Measurements from ENCODE around the gene INTS4.
"Not testable (repeated sequence)": the region's sequence is repeated elsewhere in the genome, so short reads cannot be mapped to it uniquely, and the experiment has no call there.

INTS4 gene

DNA sequence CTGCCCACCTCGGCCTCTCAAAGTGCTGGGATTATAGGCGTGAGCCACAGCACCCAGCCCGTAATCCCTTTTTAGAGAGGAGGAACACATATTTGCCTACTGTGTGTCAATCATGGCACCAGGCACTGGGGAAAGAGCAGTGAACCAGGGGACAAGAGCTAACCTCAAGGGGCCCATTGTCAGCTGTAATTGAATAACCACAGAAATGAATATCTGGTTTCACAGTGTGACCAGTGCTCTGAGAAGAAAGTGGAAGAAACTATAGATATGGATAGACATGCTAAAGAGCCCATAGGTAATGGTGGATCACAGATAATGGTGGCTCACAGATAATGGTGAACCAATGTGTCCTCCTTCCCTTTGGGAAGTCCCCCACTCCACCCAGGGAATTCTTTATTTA lies 37.2 kb upstream of the INTS4 start:
- TF ChIP-seq ZFX (IDR thresholded peaks at IDR 0.05; ENCODE audit: borderline replicate concordance): no peak
- TF ChIP-seq, protein P1, sequence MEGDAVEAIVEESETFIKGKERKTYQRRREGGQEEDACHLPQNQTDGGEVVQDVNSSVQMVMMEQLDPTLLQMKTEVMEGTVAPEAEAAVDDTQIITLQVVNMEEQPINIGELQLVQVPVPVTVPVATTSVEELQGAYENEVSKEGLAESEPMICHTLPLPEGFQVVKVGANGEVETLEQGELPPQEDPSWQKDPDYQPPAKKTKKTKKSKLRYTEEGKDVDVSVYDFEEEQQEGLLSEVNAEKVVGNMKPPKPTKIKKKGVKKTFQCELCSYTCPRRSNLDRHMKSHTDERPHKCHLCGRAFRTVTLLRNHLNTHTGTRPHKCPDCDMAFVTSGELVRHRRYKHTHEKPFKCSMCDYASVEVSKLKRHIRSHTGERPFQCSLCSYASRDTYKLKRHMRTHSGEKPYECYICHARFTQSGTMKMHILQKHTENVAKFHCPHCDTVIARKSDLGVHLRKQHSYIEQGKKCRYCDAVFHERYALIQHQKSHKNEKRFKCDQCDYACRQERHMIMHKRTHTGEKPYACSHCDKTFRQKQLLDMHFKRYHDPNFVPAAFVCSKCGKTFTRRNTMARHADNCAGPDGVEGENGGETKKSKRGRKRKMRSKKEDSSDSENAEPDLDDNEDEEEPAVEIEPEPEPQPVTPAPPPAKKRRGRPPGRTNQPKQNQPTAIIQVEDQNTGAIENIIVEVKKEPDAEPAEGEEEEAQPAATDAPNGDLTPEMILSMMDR (IDR thresholded peaks at IDR 0.05): no peak
- H3K27ac ChIP-seq: no peak overlapping the region

GRCh38 chr11:78030429-78031325 lies 36.2 kb upstream of the INTS4 start:
- TF ChIP-seq, protein P1 (IDR thresholded peaks at IDR 0.05): no peak
- no peak for TF ChIP-seq ZFX (IDR thresholded peaks at IDR 0.05; ENCODE audit: borderline replicate concordance)
- H3K27ac ChIP-seq: no peak overlapping the region

DNA sequence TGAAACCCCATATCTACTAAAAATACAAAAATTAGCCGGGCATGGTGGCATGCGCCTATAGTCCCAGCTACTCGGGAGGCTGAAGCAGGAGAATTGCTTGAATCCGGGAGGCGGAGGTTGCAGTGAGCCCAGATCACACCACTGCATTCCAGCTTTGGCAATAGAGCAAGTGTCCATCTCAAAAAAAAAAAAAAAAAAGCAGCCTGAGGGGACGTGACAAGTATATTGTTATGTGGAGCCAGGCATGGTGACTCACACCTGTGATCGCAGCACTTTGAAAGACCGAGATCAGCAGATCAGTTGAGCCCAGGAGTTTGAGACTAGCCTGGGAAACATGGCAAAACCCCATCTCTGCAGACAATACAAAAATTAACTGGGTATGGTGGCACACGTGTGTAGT lies 34.0 kb upstream of the INTS4 start:
- not testable (repeated sequence) for H3K27ac ChIP-seq

GRCh38 chr11:78027759-78028158 lies 33.3 kb upstream of the INTS4 start:
- no peak overlapping the region for H3K27ac ChIP-seq
- TF ChIP-seq, protein P1 (IDR thresholded peaks at IDR 0.05): no peak
- no peak for TF ChIP-seq ZFX (IDR thresholded peaks at IDR 0.05; ENCODE audit: borderline replicate concordance)

GRCh38 chr11:78025378-78025777 lies 30.9 kb upstream of the INTS4 start:
- H3K27ac ChIP-seq: no peak overlapping the region
- TF ChIP-seq, protein P1 (IDR thresholded peaks at IDR 0.05): no peak
- TF ChIP-seq ZFX (IDR thresholded peaks at IDR 0.05; ENCODE audit: borderline replicate concordance): no peak

- H3K27ac ChIP-seq: no peak overlapping the region
- TF ChIP-seq, protein P1 (IDR thresholded peaks at IDR 0.05): no peak
- no peak for TF ChIP-seq ZFX (IDR thresholded peaks at IDR 0.05; ENCODE audit: borderline replicate concordance)
These were observed 29.0 kb upstream of the INTS4 start for GRCh38 chr11:78023426-78023825.

- TF ChIP-seq ZFX (IDR thresholded peaks at IDR 0.05; ENCODE audit: borderline replicate concordance): no peak
- no peak within 1 kb of the TSS for H3K27ac ChIP-seq
These were observed 28.2 kb upstream of the INTS4 start, which contains the start of gene KCTD14 for GRCh38 chr11:78022397-78023396. Gene KCTD14, minus strand, starts transcription at chr11:78023276. Its CDS starts 27 bp downstream, at chr11:78023249.

GRCh38 chr11:78021611-78022010 lies 27.1 kb upstream of the INTS4 start:
- no peak overlapping the region for H3K27ac ChIP-seq
- no peak for TF ChIP-seq ZFX (IDR thresholded peaks at IDR 0.05; ENCODE audit: borderline replicate concordance)
- TF ChIP-seq, protein P1 (IDR thresholded peaks at IDR 0.05): no peak

Measured in 22Rv1 (cell line).